Epidermal melanocyte (primary cell): ENCODE results near the gene CPEB2.

Source experiments
- DNase-seq: peaks from one replicate; pipeline ENCODE4 v3.0.0; 2011; ENCODE audit warnings: low spot score; ENCODE audit not compliant: insufficient read length

CPEB2 gene

GRCh38 chr4:15010038-15010585 lies 7.8 kb downstream of the CPEB2 start:
- no peak for DNase-seq

- no peak for DNase-seq
Observed at GRCh38 chr4:15011166-15011565, 8.9 kb downstream of the CPEB2 start.

GRCh38 chr4:15012017-15012788 lies 9.9 kb downstream of the CPEB2 start:
- no peak for DNase-seq

GRCh38 chr4:15013585-15013984 lies 11.3 kb downstream of the CPEB2 start:
- DNase-seq, result no peak

GRCh38 chr4:15015170-15015569 lies 12.9 kb downstream of the CPEB2 start:
- no peak for DNase-seq

GRCh38 chr4:15018361-15018760 lies 16.1 kb downstream of the CPEB2 start:
- no peak for DNase-seq

- DNase-seq, result no peak
Observed at GRCh38 chr4:15020502-15021286, 18.4 kb downstream of the CPEB2 start.

- no peak for DNase-seq
Observed at GRCh38 chr4:15021311-15021710, 19.0 kb downstream of the CPEB2 start.

- no peak for DNase-seq
Observed at GRCh38 chr4:15021946-15022345, 19.7 kb downstream of the CPEB2 start.

GRCh38 chr4:15024386-15024785 lies 22.1 kb downstream of the CPEB2 start:
- no peak for DNase-seq

GRCh38 chr4:15025693-15026092 lies 23.4 kb downstream of the CPEB2 start:
- no peak for DNase-seq

GRCh38 chr4:15027921-15028435 lies 25.7 kb downstream of the CPEB2 start:
- no peak for DNase-seq

GRCh38 chr4:15031197-15031596 lies 28.9 kb downstream of the CPEB2 start:
- DNase-seq, result no peak

GRCh38 chr4:15031993-15032675 lies 29.9 kb downstream of the CPEB2 start:
- DNase-seq, result no peak

- DNase-seq, result no peak
Observed at GRCh38 chr4:15034071-15034764, 31.9 kb downstream of the CPEB2 start.

- no peak for DNase-seq
Observed at GRCh38 chr4:15035159-15035558, 32.9 kb downstream of the CPEB2 start.

- no peak for DNase-seq
Observed at GRCh38 chr4:15037923-15038541, 35.8 kb downstream of the CPEB2 start.

GRCh38 chr4:15040916-15041463 lies 38.7 kb downstream of the CPEB2 start:
- DNase-seq, result no peak

GRCh38 chr4:15042529-15043167 lies 40.4 kb downstream of the CPEB2 start:
- no peak for DNase-seq

GRCh38 chr4:15043226-15043625 lies 40.9 kb downstream of the CPEB2 start:
- DNase-seq, result no peak
